Erythroblast (primary cell): ENCODE results near the gene OIT3.

Source experiments
- GATA1 ChIP-seq: IDR thresholded peaks from 2 replicates; pipeline ENCODE4 v1.6.1; 2011; ENCODE audit warnings: low read depth, mild to moderate bottlenecking, control low read depth, low read length, moderate library complexity
- POLR2A ChIP-seq: IDR thresholded peaks from 2 replicates; pipeline ENCODE4 v1.6.1; 2011; ENCODE audit warnings: mild to moderate bottlenecking, low read length

GRCh38 chr10:72948762-72949161, 55.2 kb downstream of the OIT3 start:
- TF ChIP-seq POLR2A (no peak), GATA1 (no peak)
